Endodermal cell (in vitro differentiated cells): ENCODE data around the gene TMEM190. TPM values are rescaled to one million over a fixed set of nuclear protein-coding genes. Genes with fewer than 3 reads are reported as not detected.

ENCODE experiments used
- DNase-seq: peaks from one replicate; pipeline ENCODE4 v3.0.0-alpha.2; 2017
- H3K27ac ChIP-seq: 2 replicates; pipeline ENCODE4 v1.5.1; 2013; ENCODE audit warnings: mild to moderate bottlenecking, low read depth, low read length, moderate library complexity
- H3K27me3 ChIP-seq: 2 replicates; pipeline ENCODE4 v1.6.1; 2013; ENCODE audit warnings: mild to moderate bottlenecking, low read length, moderate library complexity; ENCODE audit not compliant: insufficient read depth, control insufficient read depth, poor library complexity, severe bottlenecking
- H3K36me3 ChIP-seq: 2 replicates; pipeline ENCODE4 v1.7.0; 2013; ENCODE audit warnings: mild to moderate bottlenecking, low read length, moderate library complexity; ENCODE audit not compliant: control insufficient read depth, insufficient read depth
- H3K4me1 ChIP-seq: one replicate; pipeline ENCODE4 v1.7.0; 2013; ENCODE audit warnings: low read length; ENCODE audit not compliant: control insufficient read depth, insufficient read depth
- H3K4me3 ChIP-seq: 2 replicates; pipeline ENCODE4 v1.5.1; 2013; ENCODE audit warnings: mild to moderate bottlenecking, low read length, moderate library complexity
- H3K9ac ChIP-seq: 2 replicates; pipeline ENCODE4 v1.6.1; 2013; ENCODE audit warnings: mild to moderate bottlenecking, low read length, moderate library complexity; ENCODE audit not compliant: poor library complexity, severe bottlenecking; ENCODE audit errors: extremely low read depth
- H3K9me3 ChIP-seq: 2 replicates; pipeline ENCODE4 v1.6.1; 2013; ENCODE audit warnings: mild to moderate bottlenecking, low read length, moderate library complexity; ENCODE audit not compliant: control insufficient read depth
- H3K27ac Mint-ChIP-seq: 2 replicates; pipeline ENCODE4 v1.8.0; 2020; ENCODE audit warnings: mixed read lengths
- H3K27me3 Mint-ChIP-seq: 2 replicates; pipeline ENCODE4 v1.8.0; 2021; ENCODE audit warnings: mild to moderate bottlenecking, mixed read lengths; ENCODE audit not compliant: insufficient read depth
- H3K36me3 Mint-ChIP-seq: 2 replicates; pipeline ENCODE4 v1.8.0; 2020; ENCODE audit warnings: low read depth, mixed read lengths
- H3K4me1 Mint-ChIP-seq: 2 replicates; pipeline ENCODE4 v1.8.0; 2020; ENCODE audit warnings: mixed read lengths
- H3K4me3 Mint-ChIP-seq: 2 replicates; pipeline ENCODE4 v1.8.0; 2020; ENCODE audit warnings: mild to moderate bottlenecking, moderate library complexity, mixed read lengths
- H3K9me3 Mint-ChIP-seq: 2 replicates; pipeline ENCODE4 v1.8.0; 2020; ENCODE audit warnings: mild to moderate bottlenecking, mixed read lengths
- WGBS, 2 experiments: methylation state at CpG; one replicate each; pipeline versions ENCODE4 v1.1.5 to v1.1.7; 2013; ENCODE audit warnings: missing lambda C conversion rate in 2 of 2, mixed read lengths in 1 of 2; ENCODE audit not compliant: insufficient coverage in 1 of 2, insufficient read length in 1 of 2; 5-methylcytosine and 5-hydroxymethylcytosine counted together
- total RNA-seq, 2 donors: library from RNA; stranded (reverse); fragmentation: NEBNext Ultra II Directional in 1 of 2; extraction: Animal tissue kit (Norgen Biotek cat#: 25700) in 1 of 2; gene quantifications; 2 replicates in 1 of 2; 3 replicates in 1 of 2; pipeline ENCODE4 v1.2.1, GENCODE V29; 2021
- TF ChIP-seq, protein P1 (sequence below): fragments of 200-600 bp; sonication (generic); conservative IDR thresholded peaks from 2 replicates; pipeline ENCODE4 v1.5.0; 2021; ENCODE audit warnings: antibody characterized with exemption, mild to moderate bottlenecking

TMEM190 gene
- total RNA-seq, 2 donors from 2014 or later = 1.2 TPM; not detected in 1

DNA sequence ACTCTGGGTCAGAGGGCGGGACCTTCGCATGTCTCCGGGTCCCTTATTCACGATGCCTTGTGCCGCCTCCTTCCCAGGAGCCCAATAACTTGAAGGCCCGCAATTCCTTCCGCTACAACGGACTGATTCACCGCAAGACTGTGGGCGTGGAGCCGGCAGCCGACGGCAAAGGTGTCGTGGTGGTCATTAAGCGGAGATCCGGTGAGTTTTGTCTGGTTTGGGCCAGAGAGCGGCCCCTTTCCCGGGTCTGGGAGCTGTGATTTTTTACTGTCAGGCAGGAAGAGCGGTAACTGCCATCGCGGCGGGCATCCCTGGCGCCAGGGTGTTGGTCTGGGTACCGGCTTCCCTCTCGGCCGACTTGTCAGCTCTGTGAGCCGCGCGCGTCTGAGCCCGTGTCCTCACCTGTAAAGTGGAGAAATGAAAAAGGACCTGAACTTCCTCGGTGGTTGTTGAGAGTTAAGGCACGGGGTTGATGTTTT is 9.9 kb downstream of the TMEM190 start:
- TF ChIP-seq, protein P1, sequence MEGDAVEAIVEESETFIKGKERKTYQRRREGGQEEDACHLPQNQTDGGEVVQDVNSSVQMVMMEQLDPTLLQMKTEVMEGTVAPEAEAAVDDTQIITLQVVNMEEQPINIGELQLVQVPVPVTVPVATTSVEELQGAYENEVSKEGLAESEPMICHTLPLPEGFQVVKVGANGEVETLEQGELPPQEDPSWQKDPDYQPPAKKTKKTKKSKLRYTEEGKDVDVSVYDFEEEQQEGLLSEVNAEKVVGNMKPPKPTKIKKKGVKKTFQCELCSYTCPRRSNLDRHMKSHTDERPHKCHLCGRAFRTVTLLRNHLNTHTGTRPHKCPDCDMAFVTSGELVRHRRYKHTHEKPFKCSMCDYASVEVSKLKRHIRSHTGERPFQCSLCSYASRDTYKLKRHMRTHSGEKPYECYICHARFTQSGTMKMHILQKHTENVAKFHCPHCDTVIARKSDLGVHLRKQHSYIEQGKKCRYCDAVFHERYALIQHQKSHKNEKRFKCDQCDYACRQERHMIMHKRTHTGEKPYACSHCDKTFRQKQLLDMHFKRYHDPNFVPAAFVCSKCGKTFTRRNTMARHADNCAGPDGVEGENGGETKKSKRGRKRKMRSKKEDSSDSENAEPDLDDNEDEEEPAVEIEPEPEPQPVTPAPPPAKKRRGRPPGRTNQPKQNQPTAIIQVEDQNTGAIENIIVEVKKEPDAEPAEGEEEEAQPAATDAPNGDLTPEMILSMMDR = no peak
- Mint-ChIP-seq H3K36me3 (peaks cover 43% of the 10 kb centered on the region), H3K4me3 (peak overlapping the region; percentile 98), H3K27ac (peak overlapping the region; percentile 97), H3K9me3 (no peaks in the 10 kb centered on the region), H3K4me1 (peaks cover 43% of the 10 kb centered on the region), H3K27me3 (peaks cover 12% of the 10 kb centered on the region)
- no peaks in the 10 kb centered on the region for H3K27me3 ChIP-seq
- no peak for DNase-seq
- peaks cover 21% of the 10 kb centered on the region for H3K4me1 ChIP-seq
- peaks cover 3% of the 10 kb centered on the region for H3K9me3 ChIP-seq
- no peak overlapping the region for H3K27ac ChIP-seq
- peaks cover 49% of the 10 kb centered on the region for H3K36me3 ChIP-seq
- peak overlapping the region; percentile 99 for H3K4me3 ChIP-seq
- H3K9ac ChIP-seq = peak overlapping the region; percentile 88
- 3 to 5% methylated on average over 8 to 33 of the region's 33 CpGs for WGBS, 2 experiments

DNA sequence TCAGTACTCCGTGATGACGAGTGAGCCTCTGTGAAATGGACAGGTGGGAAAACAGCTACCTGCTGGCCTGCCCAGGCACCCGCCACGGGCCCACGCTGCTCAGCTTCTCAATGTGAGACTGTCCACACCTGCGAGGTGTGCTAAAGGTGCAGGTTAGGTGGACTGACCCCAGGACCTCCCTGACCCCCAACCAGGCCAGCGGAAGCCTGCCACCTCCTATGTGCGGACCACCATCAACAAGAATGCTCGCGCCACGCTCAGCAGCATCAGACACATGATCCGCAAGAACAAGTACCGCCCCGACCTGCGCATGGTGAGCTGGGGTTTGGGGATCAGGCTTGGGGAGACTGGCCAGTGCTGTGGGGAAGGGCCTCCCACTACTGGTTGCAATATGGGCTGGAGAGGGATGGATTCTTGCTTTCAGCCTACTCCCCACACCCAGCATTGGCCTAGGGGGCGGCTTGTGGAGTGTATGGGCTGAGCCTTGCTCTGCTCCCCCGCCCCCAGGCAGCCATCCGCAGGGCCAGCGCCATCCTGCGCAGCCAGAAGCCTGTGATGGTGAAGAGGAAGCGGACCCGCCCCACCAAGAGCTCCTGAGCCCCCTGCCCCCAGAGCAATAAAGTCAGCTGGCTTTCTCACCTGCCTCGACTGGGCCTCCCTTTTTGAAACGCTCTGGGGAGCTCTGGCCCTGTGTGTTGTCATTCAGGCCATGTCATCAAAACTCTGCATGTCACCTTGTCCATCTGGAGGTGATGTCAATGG is 11.3 kb downstream of the TMEM190 start:
- H3K4me3 ChIP-seq = peak overlapping the region; percentile 99

DNA sequence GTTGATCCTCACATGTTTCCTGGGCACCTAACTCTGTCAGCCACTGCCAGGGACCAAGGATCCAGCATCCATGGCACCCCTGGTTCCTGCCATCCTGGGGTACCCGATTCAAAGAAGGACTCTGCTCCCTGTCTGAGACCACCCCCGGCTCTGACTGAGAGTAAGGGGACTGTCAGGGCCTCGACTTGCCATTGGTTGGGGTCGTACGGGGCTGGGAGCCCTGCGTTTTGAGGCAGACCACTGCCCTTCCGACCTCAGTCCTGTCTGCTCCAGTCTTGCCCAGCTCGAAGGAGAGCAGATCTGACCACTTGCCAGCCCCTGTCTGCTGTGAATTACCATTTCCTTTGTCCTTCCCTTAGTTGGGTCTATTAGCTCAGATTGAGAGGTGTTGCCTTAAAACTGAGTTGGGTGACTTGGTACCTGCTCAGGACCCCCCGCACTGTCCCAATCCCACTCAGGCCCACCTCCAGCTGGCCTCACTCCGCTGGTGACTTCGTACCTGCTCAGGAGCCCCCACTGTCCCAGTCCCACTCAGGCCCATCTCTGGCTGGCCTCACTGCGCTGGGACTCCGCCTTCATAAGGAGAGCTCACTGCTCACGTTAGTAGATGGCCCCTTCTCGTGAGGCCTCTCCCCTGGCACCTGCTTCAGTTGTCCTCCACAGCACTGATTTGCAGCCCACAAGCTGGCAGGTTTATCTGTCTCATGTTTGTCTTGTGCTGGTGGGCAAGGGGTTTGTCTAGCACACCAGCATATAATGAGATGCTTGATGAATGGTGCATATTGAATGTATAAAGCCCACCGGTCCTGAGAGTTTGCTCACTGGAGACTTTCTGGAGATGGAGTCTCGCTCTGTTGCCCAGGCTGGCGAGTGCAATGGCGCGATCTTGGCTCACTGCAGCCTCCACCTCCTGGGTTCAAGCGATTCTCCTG is 13.0 kb downstream of the TMEM190 start:
- Mint-ChIP-seq H3K4me1 (peaks cover 42% of the 10 kb centered on the region), H3K27me3 (no peaks in the 10 kb centered on the region), H3K4me3 (no peak overlapping the region), H3K36me3 (peaks cover 43% of the 10 kb centered on the region), H3K27ac (peak overlapping the region; percentile 44), H3K9me3 (no peaks in the 10 kb centered on the region)
- TF ChIP-seq, protein P1 = no peak
- Histone ChIP-seq H3K9me3 (no peaks in the 10 kb centered on the region), H3K27me3 (no peaks in the 10 kb centered on the region), H3K4me3 (no peak overlapping the region), H3K4me1 (peaks cover 21% of the 10 kb centered on the region), H3K36me3 (peaks cover 49% of the 10 kb centered on the region), H3K9ac (no peak overlapping the region), H3K27ac (no peak overlapping the region)
- no peak for DNase-seq
- WGBS, 2 experiments = 85 to 87% methylated on average over 15 to 21 of the region's 21 CpGs

More for the DNA sequence above, 11.3 kb downstream of the TMEM190 start:
- peaks cover 46% of the 10 kb centered on the region for H3K4me1 Mint-ChIP-seq
- peaks cover 21% of the 10 kb centered on the region for H3K4me1 ChIP-seq
- DNase-seq = no peak
- WGBS, 2 experiments = 92 to 93% methylated on average over 10 to 24 of the region's 24 CpGs
- H3K9me3 ChIP-seq = no peaks in the 10 kb centered on the region
- H3K4me3 Mint-ChIP-seq = peak overlapping the region; percentile 98
- no peak overlapping the region for H3K27ac ChIP-seq
- H3K36me3 Mint-ChIP-seq = peaks cover 43% of the 10 kb centered on the region
- H3K36me3 ChIP-seq = peaks cover 49% of the 10 kb centered on the region
- H3K27ac Mint-ChIP-seq = no peak overlapping the region
- H3K9ac ChIP-seq = no peak overlapping the region
- no peaks in the 10 kb centered on the region for H3K27me3 ChIP-seq
- TF ChIP-seq, protein P1 = no peak
- H3K9me3 Mint-ChIP-seq = no peaks in the 10 kb centered on the region
- H3K27me3 Mint-ChIP-seq = no peaks in the 10 kb centered on the region
